A549 treated with Hydrocortisone at 1 μM for 4 hours (cell line): ENCODE results near the gene CCDC182. TPM values are rescaled to one million over a fixed set of nuclear protein-coding genes. Genes with fewer than 3 reads are reported as not detected.

Experiments used
- total RNA-seq: library from RNA; stranded (reverse); fragments of 200-300 nt; extraction: Qiagen RNA extraction; gene quantifications from 5 replicates; pipeline ENCODE4 v1.2.3, GENCODE V29; 2022

Gene CCDC182
- total RNA-seq, result not detected in 5 replicates

DNA sequence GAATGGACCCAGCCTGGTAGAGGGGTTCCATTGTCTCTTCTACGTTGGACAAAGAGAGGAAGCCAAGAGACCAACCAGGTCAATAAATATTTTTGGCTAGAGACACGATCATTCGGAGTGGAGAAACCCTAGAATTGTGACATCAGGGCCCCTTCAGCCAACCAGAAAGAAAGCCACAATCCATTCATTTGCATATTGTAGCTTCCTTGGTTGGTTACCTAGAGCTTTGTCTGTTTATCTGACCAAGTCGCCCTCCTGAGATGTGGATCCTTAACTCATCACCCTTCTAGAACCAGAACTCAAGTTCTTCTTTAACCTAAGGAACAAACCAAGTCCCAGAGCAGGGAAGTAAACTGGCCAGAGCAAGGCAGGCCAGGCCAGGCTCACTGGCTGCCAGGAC, at the start of gene CCDC182:
Gene CCDC182, minus strand, starts transcription at position 58 of the 400 bp plus-strand sequence. Its CDS starts 27 bp downstream, at position 31.

Other genes starting within 250 kb of the CCDC182 start
- 172 to 244 TPM (median 180 TPM) in 5 replicates for gene MRPS23, start 104.7 kb upstream of the CCDC182 start, total RNA-seq
- gene CUEDC1, start 210.1 kb upstream of the CCDC182 start, total RNA-seq, result 51.0 to 59.6 TPM (median 57.2 TPM) in 5 replicates
- gene VEZF1, start 243.0 kb upstream of the CCDC182 start, total RNA-seq, result 37.1 to 56.0 TPM (median 48.1 TPM) in 5 replicates